Transverse colon (tissue), 4 donors: ENCODE data around the gene IGF2BP1. TPM values are rescaled to one million over a fixed set of nuclear protein-coding genes. Genes with fewer than 3 reads are reported as not detected.

ENCODE experiments used
- DNase-seq: peaks from one replicate; pipeline ENCODE4 v3.0.0-alpha.2; 2019
- H3K27ac ChIP-seq, 4 donors: fragments of 200-600 bp; sonication (generic); 2 replicates each; pipeline ENCODE4 v1.5.1; 2016 to 2018; ENCODE audit warnings: inconsistent platforms in 4 of 4
- H3K27me3 ChIP-seq: fragments of 200-600 bp; sonication (generic); 2 replicates; pipeline ENCODE4 v1.5.1; 2017; ENCODE audit warnings: inconsistent platforms
- H3K36me3 ChIP-seq, 4 donors: fragments of 200-600 bp; sonication (generic); 2 replicates each; pipeline ENCODE4 v1.5.1; 2017 to 2019; ENCODE audit warnings: inconsistent platforms in 4 of 4
- H3K4me1 ChIP-seq, 4 donors: fragments of 200-600 bp; sonication (generic); 2 replicates each; pipeline ENCODE4 v1.5.1; 2017 to 2020; ENCODE audit warnings: inconsistent platforms in 4 of 4
- H3K4me3 ChIP-seq, 4 donors: fragments of 200-600 bp; sonication (generic); 1 replicate in 1 of 4; 2 replicates in 3 of 4; pipeline versions ENCODE4 v1.5.1 to v1.6.1; 2017 to 2019; ENCODE audit warnings: inconsistent platforms in 4 of 4
- H3K9me3 ChIP-seq, 2 donors: fragments of 200-600 bp; sonication (generic); 2 replicates each; pipeline ENCODE4 v1.5.1; 2017 to 2019; ENCODE audit warnings: inconsistent platforms in 2 of 2
- EP300 ChIP-seq: sonication (generic); formaldehyde crosslinking; IDR thresholded peaks from one replicate; pipeline ENCODE4 v1.6.1; 2017; ENCODE audit warnings: antibody characterized with exemption, low read depth
- POLR2A ChIP-seq: fragments of 450-650 bp; IDR thresholded peaks from one replicate; pipeline ENCODE4 v1.6.1; 2016; ENCODE audit warnings: antibody characterized with exemption, mild to moderate bottlenecking, moderate library complexity
- POLR2AphosphoS5 ChIP-seq, 3 donors: sonication (generic); formaldehyde crosslinking; IDR thresholded peaks; one replicate each; pipeline ENCODE4 v1.6.1; 2016; ENCODE audit warnings: antibody characterized with exemption in 3 of 3
- WGBS, 2 donors: methylation state at CpG; one replicate each; pipeline ENCODE4 v1.1.5; 2018; ENCODE audit warnings: low coverage in 1 of 2; 5-methylcytosine and 5-hydroxymethylcytosine counted together
- in situ Hi-C, 4 donors: fragments of 200-750 bp; cut with MboI; loops; one replicate each; pipeline versions ENCODE4 v1.15.0 to v1.15.1; 2017; ENCODE audit warnings: low sequenced_read_pairs in 3 of 4, low pct_ligation_motif_present in 1 of 4, low pct_unique_long_range_greater_than_20kb in 1 of 4
- intact Hi-C: fragments of 100-400 bp; cut with DNase I; formaldehyde crosslinking; loops from one replicate; pipeline ENCODE4 v1.15.1; 2023; ENCODE audit warnings: low total_unique reads
- total RNA-seq, 4 donors: library from RNA; depleted of rRNA; stranded (reverse); fragments of >200 nt; gene quantifications; one replicate each; pipeline ENCODE4 v1.1.0, GENCODE V29; 2016
- TF ChIP-seq, protein P1 (sequence below), 5 experiments: fragments of 200-600 bp in 3 of 5; fragments of 450-650 bp in 2 of 5; sonication (generic) in 3 of 5; IDR thresholded peaks; 1 replicate in 2 of 5; 2 replicates in 3 of 5; pipeline ENCODE4 v1.5.1; 2016 to 2017; ENCODE audit warnings: antibody characterized with exemption in 5 of 5, inconsistent platforms in 3 of 5, mild to moderate bottlenecking in 2 of 5, moderate library complexity in 1 of 5

The IGF2BP1 gene
- total RNA-seq, 4 donors from 2014 or later: under 0.01 TPM; not detected in 3

DNA sequence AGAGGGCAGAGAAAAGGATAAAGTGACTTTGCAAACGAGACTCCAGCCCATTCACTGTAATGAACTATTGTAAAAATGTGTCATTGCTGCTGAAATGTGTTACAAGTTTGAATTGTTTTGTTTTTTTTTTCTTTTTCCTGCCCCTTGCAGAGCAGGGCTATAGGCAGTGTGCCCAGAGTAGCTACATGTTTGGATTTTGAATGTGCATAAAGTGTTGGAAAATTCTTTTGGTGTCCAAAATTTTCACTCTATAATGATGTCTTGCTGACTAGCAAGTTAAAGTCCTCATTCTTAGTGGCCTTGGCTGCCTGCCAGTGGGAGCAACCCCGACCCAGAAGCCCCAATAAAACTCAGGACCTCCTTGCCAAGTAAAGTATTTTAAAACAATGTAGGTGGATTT is 66.5 kb downstream of the IGF2BP1 start:
- Histone ChIP-seq H3K9me3 (no peaks in the 10 kb centered on the region), H3K27me3 (no peaks in the 10 kb centered on the region), H3K4me3 (no peak overlapping the region), H3K4me1 (peaks cover 0 to 10% (median 6%) of the 10 kb centered on the region in 4 donors), H3K36me3 (no peaks in the 10 kb centered on the region), H3K27ac (no peak overlapping the region)
- WGBS, 2 donors: 6 to 15% methylated on average over 2 of the region's 2 CpGs
- TF ChIP-seq POLR2AphosphoS5 (IDR thresholded peaks at IDR 0.05): no peak
- TF ChIP-seq POLR2A: no peak
- TF ChIP-seq EP300: no peak
- TF ChIP-seq, protein P1, sequence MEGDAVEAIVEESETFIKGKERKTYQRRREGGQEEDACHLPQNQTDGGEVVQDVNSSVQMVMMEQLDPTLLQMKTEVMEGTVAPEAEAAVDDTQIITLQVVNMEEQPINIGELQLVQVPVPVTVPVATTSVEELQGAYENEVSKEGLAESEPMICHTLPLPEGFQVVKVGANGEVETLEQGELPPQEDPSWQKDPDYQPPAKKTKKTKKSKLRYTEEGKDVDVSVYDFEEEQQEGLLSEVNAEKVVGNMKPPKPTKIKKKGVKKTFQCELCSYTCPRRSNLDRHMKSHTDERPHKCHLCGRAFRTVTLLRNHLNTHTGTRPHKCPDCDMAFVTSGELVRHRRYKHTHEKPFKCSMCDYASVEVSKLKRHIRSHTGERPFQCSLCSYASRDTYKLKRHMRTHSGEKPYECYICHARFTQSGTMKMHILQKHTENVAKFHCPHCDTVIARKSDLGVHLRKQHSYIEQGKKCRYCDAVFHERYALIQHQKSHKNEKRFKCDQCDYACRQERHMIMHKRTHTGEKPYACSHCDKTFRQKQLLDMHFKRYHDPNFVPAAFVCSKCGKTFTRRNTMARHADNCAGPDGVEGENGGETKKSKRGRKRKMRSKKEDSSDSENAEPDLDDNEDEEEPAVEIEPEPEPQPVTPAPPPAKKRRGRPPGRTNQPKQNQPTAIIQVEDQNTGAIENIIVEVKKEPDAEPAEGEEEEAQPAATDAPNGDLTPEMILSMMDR (IDR thresholded peaks at IDR 0.05): no peak
- peak; percentile 30 for DNase-seq
- in situ Hi-C loops (no loop called here), intact Hi-C loops (no loop called here)

DNA sequence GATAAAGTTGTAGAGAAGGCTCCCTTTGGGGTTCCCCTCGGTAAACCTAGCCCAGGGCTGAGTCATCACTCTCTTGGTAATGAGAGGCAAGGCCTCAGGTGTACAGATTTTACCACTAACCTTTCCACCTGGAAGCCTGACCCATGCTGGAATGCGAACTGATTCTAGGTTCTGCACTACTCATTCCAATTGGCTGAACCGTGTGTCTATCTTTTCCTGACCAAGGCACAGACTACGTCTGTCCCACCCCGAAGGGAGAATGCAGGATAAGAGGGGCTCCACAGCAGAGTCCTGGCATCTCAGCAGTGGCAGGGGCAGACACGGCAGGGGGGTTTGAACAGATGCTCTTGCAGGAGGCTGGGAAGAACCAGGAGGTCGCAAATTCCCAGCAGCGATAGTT is 70.0 kb downstream of the IGF2BP1 start:
- H3K9me3 ChIP-seq: no peaks in the 10 kb centered on the region
- WGBS, 2 donors: 84% methylated on average over 8 of the region's 8 CpGs; no CpG with 5 or more reads in 1 of the 2 donors
- no peak for DNase-seq
- H3K4me1 ChIP-seq: peaks cover 0 to 10% (median 6%) of the 10 kb centered on the region in 4 donors
- H3K27me3 ChIP-seq: no peaks in the 10 kb centered on the region
- intact Hi-C loops (no loop called here), in situ Hi-C loops (no loop called here)
- no peak overlapping the region for H3K27ac ChIP-seq
- TF ChIP-seq POLR2AphosphoS5 (IDR thresholded peaks at IDR 0.05) (no peak), POLR2A (no peak)
- H3K4me3 ChIP-seq: no peak overlapping the region
- no peaks in the 10 kb centered on the region for H3K36me3 ChIP-seq

DNA sequence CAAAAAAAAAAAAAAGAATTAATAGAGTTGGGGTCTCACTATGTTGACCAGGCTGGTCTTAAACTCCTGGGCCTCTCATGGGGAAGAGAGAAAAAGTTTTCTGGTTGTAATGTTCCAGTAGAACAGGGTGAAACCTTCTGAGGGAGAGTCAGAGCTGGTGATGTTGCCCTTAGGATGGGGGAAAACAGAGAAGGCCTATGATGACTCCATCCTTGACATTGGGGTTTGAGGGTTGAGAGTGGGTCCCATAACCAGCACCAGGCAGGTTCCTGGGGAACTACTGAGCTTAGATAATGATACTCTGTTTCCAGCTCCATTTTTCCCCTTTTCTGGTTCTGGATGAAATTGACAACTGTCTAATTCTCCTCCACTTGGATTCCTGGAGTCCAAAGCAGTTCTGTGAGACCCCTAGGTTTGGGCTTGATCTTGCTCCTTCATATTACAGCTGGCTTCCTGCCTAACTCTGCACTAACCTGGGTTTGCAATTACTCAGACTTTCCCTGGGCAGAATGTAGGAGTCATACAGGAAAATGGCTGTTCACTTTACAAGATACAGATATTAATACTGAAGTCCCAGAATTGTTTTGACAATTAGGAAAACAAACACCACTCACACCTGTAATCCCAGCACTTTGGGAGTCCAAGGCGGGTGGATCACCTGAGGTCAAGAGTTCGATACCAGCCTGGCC is 72.5 kb downstream of the IGF2BP1 start:
- no peak for TF ChIP-seq EP300
- TF ChIP-seq POLR2AphosphoS5 (IDR thresholded peaks at IDR 0.05): no peak
- TF ChIP-seq, protein P1 (IDR thresholded peaks at IDR 0.05): no peak
- no peak for TF ChIP-seq POLR2A
- WGBS, 2 donors: 96 to 100% methylated on average over 1 to 2 of the region's 2 CpGs
- in situ Hi-C loops (no loop called here), intact Hi-C loops (no loop called here)
- no peaks in the 10 kb centered on the region for H3K9me3 ChIP-seq
- DNase-seq: no peak
- H3K36me3 ChIP-seq: no peaks in the 10 kb centered on the region
- H3K4me1 ChIP-seq: no peaks in the 10 kb centered on the region
- no peak overlapping the region for H3K4me3 ChIP-seq
- no peak overlapping the region for H3K27ac ChIP-seq
- H3K27me3 ChIP-seq: no peaks in the 10 kb centered on the region

DNA sequence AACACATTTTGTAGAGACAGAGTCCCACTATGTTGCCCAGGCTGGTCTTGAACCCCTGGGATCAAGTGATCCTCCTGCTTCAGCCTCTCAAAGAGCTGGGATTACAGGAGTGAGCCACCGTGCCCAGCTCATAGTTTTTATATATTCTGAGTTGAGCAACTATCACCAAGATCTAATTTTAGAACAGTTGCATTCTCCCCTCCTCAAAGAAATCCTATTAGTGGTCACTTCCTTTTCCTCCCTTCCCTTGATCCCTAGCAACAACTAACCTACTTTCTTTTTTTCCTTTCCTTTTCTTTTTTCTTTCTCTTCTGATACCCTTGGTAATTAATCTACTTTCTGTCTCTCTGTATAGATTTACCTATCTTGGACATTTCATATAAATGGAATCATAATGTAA is 73.9 kb downstream of the IGF2BP1 start:
- in situ Hi-C loops (no loop called here), intact Hi-C loops (no loop called here)
- Histone ChIP-seq H3K4me1 (no peaks in the 10 kb centered on the region), H3K27ac (no peak overlapping the region), H3K4me3 (no peak overlapping the region), H3K9me3 (no peaks in the 10 kb centered on the region), H3K36me3 (no peaks in the 10 kb centered on the region), H3K27me3 (no peaks in the 10 kb centered on the region)
- TF ChIP-seq POLR2A: no peak
- TF ChIP-seq, protein P1 (IDR thresholded peaks at IDR 0.05): no peak
- TF ChIP-seq POLR2AphosphoS5 (IDR thresholded peaks at IDR 0.05): no peak
- TF ChIP-seq EP300: no peak
- 60% methylated on average over 1 of the region's 1 CpG; no CpG with 5 or more reads in 1 of the 2 donors for WGBS, 2 donors
- no peak for DNase-seq
